Spleen (tissue), 7 donors: ENCODE data around the gene MAIP1.

Experiments
- POLR2A ChIP-seq, 3 donors: fragments of 450-650 bp; IDR thresholded peaks; one replicate each; pipeline ENCODE4 v1.5.1; 2017; ENCODE audit warnings: antibody characterized with exemption in 3 of 3, mild to moderate bottlenecking in 1 of 3
- TF ChIP-seq, protein P1 (sequence below), 11 experiments: fragments of 200-600 bp in 7 of 11; fragments of 450-650 bp in 4 of 11; sonication (generic) in 4 of 11; IDR thresholded peaks in 8 of 11; conservative IDR thresholded peaks in 3 of 11; 1 replicate in 7 of 11; 2 replicates in 4 of 11; pipeline versions ENCODE4 v1.4.0 to v1.8.0; 2016 to 2021; ENCODE audit warnings: antibody characterized with exemption in 11 of 11, inconsistent platforms in 4 of 11, mild to moderate bottlenecking in 1 of 11
- donor health status: DM: no; HTN: no; CAD: no; lungs with moderate emphysema.
- donor health status: DM: no; HTN: no; CAD: no.
- donor health status: DM: no; HTN: no; CAD: no.

DNA sequence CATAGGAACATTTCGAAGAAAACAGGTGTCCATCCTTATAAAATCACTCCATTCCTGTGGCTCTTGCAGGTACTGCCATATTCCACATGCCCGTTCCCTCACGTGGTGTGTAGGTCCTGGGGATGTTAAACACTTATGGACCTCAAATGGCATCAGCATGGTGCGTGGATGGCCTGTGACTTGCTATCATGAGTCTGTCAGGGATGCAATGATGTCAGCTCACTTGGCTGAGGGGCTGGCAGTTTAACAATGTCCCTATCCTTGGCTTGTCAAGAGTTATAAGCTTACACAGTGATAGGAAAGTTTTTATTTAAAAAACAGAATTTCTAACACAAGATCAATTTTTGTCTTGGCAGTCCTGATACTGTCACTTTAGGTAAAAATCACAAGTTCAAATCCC lies 28.8 kb downstream of the MAIP1 start:
- TF ChIP-seq, protein P1, sequence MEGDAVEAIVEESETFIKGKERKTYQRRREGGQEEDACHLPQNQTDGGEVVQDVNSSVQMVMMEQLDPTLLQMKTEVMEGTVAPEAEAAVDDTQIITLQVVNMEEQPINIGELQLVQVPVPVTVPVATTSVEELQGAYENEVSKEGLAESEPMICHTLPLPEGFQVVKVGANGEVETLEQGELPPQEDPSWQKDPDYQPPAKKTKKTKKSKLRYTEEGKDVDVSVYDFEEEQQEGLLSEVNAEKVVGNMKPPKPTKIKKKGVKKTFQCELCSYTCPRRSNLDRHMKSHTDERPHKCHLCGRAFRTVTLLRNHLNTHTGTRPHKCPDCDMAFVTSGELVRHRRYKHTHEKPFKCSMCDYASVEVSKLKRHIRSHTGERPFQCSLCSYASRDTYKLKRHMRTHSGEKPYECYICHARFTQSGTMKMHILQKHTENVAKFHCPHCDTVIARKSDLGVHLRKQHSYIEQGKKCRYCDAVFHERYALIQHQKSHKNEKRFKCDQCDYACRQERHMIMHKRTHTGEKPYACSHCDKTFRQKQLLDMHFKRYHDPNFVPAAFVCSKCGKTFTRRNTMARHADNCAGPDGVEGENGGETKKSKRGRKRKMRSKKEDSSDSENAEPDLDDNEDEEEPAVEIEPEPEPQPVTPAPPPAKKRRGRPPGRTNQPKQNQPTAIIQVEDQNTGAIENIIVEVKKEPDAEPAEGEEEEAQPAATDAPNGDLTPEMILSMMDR (IDR thresholded peaks at IDR 0.05 in 8 of 11, conservative IDR thresholded peaks at IDR 0.05 in 3 of 11): no peak
- TF ChIP-seq POLR2A (IDR thresholded peaks at IDR 0.05): no peak
